IPS DF 4.7 (cell line): ENCODE data around the gene MAGI3.
"Not testable (repeated sequence)": the region's sequence is repeated elsewhere in the genome, so short reads cannot be mapped to it uniquely, and the experiment has no call there.

Experiments used
- DNase-seq: peaks from one replicate; pipeline ENCODE4 v3.0.0-alpha.2; 2013; ENCODE audit warnings: low spot score; ENCODE audit errors: extremely low read depth

Gene MAGI3

GRCh38 chr1:113399062-113399583 lies 8.8 kb downstream of the MAGI3 start:
- DNase-seq = no peak

DNA sequence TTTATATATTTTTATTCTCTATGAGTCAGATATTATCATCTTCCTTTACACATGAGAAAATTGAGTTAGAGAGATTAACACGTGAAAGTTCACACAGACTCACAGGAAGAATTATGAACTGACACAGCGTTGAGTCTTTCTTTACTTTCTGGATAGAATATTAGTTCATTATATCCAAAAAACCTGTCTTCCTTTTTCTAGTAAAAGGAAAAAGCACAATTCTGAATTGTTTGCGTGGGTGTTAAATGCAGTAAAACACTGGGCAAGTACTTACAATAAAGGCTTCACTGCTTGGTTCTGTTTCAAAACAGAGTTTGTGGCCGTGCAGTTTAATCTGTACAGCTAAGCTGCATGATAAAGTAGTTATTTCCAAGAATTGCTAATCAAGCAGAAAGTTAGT lies 10.8 kb downstream of the MAGI3 start:
- DNase-seq = no peak

- no peak for DNase-seq
Observed at GRCh38 chr1:113401728-113402127, 11.4 kb downstream of the MAGI3 start.

DNA sequence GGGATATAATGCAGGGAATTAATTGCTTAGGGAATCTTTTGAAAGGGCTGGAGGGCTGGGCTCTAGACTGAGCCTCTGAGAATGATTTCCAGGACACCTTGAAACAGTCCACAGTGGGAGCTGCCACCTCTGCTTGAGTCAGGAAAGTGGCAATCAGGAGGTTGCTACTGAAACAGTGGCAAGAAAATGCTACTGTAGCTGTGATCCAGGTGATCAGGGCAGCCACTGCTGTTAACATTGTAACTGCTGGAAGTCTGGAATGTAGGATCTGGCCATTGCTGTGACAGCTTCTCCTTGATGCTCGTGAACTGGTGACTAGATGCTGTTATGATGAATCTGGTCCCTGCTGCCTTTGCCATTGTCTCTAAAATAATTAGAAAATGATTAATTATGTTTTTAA lies 12.8 kb downstream of the MAGI3 start:
- no peak for DNase-seq

GRCh38 chr1:113405573-113405972 lies 15.3 kb downstream of the MAGI3 start:
- no peak for DNase-seq

GRCh38 chr1:113406149-113406548 lies 15.8 kb downstream of the MAGI3 start:
- DNase-seq = not testable (repeated sequence)

- DNase-seq = no peak
Observed at GRCh38 chr1:113409363-113409762, 19.0 kb downstream of the MAGI3 start.

GRCh38 chr1:113412020-113412419 lies 21.7 kb downstream of the MAGI3 start:
- DNase-seq = not testable (repeated sequence)

GRCh38 chr1:113415310-113416070 lies 25.2 kb downstream of the MAGI3 start:
- DNase-seq = no peak

DNA sequence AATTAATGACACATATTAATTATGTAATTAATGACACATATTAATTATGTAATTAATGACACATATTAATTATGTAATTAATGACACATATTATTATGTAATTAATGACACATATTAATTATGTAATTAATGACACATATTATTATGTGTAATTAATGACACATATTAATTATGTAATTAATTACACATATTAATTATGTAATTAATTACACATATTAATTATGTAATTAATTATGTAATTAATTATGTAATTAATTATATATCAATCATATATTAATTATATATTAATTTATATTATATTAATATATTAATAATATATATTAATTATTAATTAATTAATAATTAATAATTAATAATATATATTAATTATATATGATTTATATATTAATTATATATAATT lies 25.8 kb downstream of the MAGI3 start:
- not testable (repeated sequence) for DNase-seq

DNA sequence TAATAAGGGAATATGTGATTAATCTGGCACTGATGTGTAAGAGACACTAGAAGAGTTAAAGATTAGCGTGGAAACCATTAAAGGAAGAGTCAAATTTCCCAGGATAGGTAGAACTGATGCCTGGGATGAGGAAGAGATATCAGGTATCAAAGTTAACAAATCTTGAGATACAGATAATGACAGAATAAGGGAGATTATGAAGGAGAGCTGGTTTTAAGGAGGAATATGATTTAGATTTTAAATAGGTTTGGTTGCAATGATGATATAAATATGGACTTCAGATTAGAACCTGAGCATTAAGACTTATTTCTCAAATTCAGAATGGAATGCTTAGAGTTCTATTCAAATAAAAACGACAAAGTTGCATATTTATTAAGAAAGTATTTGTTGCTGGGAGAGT lies 26.2 kb downstream of the MAGI3 start:
- DNase-seq = no peak

DNA sequence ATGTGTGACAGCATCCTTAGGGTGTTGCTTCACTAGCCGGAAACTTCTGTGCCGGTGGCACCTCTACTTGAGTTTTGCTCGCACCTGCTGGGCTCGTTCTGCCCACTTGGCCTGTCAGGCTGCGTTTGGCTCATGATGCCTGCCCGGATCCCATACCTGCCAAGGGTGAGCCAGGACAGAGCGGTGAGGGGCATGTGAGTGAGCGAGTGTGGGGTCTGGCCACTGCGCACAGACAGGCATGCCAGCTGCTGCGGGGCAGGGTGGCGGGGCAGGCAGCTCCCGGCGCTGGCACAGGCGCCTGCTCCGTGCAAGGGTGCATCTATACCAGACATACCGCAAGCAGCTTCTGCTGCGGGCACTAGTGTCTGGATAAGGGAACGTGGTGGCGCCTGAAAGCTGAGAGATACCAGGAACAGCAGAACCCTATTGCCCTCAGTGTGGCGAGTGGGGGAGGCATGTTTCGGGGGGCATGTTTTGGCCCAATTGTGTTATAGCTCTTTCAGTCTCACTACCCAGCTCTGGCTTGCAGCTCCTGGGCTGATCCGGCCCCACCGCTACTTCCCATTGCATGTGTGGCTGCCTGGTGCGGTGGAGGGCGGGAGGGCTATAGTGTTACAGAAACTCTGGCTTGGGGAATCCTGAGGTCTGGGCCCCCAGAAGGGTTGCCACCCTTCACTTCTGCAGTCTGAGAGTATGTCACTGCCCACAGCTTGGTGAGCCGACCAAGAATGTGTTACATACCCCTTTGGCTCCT lies 32.2 kb downstream of the MAGI3 start:
- DNase-seq = no peak

- DNase-seq = no peak
Observed at GRCh38 chr1:113423826-113424225, 33.5 kb downstream of the MAGI3 start.

GRCh38 chr1:113429461-113430153 lies 39.3 kb downstream of the MAGI3 start:
- DNase-seq = no peak

DNA sequence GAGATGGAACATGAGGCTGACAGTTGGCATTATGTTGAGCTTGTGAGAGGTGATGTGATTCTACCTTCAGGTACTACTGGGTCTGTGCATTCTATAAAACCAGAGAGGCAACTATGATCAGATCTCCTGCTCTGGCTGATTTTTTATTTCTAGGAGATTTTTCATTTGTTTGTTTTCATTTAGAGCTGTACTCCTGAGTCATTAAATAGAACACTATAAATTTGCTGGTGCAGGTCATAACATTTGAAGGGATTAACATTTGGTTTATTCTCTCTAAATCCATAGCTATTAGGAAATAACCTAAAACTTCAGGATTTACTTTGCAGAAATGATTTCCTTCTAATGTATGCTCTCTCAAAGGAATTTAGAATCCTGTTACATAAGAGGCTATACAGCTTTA lies 42.9 kb downstream of the MAGI3 start:
- DNase-seq = no peak

GRCh38 chr1:113434081-113434873 lies 44.0 kb downstream of the MAGI3 start:
- DNase-seq = no peak

DNA sequence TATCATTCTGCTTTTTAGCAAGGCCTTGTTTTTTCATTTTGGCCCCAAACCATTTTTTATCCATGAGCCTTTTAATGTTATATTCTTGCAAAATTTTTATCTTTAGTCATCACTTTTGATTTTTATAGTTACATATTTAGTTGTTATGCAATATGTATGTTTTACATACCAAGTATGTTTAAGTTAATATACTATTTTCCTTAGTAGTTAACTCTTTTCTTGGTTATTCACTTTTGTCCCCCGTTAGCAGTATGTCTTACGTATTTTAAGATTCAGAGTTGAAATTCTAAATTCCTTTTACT lies 44.5 kb downstream of the MAGI3 start:
- DNase-seq = no peak

GRCh38 chr1:113437554-113438341 lies 47.4 kb downstream of the MAGI3 start:
- DNase-seq = no peak

DNA sequence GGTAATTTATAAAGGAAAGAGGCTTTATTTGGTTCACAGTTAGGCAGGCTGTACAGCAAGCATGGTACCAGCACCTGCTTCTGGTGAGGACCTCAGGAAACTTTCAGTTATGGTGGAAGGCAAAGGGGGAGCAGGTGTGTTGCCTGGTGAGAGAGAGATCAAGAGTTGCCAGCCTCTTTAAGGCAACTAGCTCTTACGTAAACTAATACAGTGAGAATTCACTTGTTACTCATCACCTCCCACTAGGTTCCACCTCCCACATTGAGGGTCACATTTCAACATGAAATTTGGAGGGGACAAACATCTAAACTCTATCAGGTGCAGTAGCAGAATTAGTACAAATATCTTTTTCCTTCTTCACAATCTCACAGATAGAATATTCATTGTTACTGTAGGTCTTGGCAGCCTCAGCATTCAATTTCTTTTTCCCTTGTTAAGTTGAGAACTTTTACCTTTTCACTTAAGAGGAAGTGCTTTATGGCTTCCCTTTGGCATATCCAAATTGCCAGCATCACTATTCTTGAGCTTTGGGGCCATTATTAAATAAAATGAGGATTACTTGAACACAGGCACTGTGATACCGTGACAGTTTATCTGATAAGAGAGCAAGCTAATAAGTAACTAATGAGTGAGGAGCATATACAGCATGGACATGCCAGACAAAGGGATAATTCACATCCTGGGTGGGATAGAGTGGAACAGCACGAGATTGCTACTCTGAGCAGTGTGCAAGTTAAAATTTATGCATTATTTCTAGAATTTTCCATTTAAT lies 48.4 kb downstream of the MAGI3 start:
- no peak for DNase-seq

DNA sequence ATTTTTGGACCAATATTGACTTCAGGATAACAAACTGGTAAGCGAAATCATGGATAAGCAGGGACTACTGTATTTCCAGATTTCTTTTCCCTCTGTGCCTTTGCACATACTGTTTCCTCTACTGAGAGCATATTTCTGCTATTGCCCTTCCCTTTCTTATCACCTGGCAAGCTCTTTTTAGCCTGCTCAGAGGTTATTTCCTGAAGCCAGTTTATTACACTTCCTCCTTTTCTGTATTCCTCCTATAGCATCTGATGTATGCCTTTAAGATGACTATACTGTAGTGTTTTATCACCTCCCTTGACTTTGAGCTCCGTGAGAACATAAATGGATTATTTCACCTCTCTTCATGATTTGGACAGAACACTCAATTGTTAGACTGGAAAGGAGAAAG lies 49.0 kb downstream of the MAGI3 start:
- DNase-seq = no peak
